Naive B cell (primary cell): ENCODE measurements around the gene ASPSCR1. TPM values are rescaled to one million over a fixed set of nuclear protein-coding genes. Genes with fewer than 3 reads are reported as not detected.

Experiments used
- ATAC-seq, 2 donors: fragments of 150-1000 bp; cut with Tn5 transposase; 2 replicates each; pipeline ENCODE4 v1.10.0; 2021; ENCODE audit warnings: low read depth in 2 of 2, mild to moderate bottlenecking in 2 of 2, moderate library complexity in 2 of 2
- DNase-seq: peaks from one replicate; pipeline ENCODE4 v3.0.0; 2022
- H3K27ac Mint-ChIP-seq, 6 donors: one replicate each; pipeline ENCODE4 v1.8.0; 2020 to 2022; ENCODE audit warnings: mild to moderate bottlenecking in 6 of 6, mixed read lengths in 6 of 6, moderate library complexity in 5 of 6, inconsistent platforms in 2 of 6
- H3K27me3 Mint-ChIP-seq, 3 donors: one replicate each; pipeline ENCODE4 v1.8.0; 2021 to 2022; ENCODE audit warnings: mixed read lengths in 3 of 3, mild to moderate bottlenecking in 1 of 3
- H3K36me3 Mint-ChIP-seq, 2 donors: one replicate each; pipeline ENCODE4 v1.8.0; 2020 to 2022; ENCODE audit warnings: mixed read lengths in 2 of 2, inconsistent platforms in 1 of 2, mild to moderate bottlenecking in 1 of 2
- H3K4me1 Mint-ChIP-seq, 3 donors: one replicate each; pipeline ENCODE4 v1.8.0; 2020 to 2022; ENCODE audit warnings: mixed read lengths in 3 of 3, inconsistent platforms in 1 of 3, mild to moderate bottlenecking in 1 of 3, moderate library complexity in 1 of 3
- H3K4me3 Mint-ChIP-seq, 8 donors: one replicate each; pipeline ENCODE4 v1.8.0; 2020 to 2022; ENCODE audit warnings: mild to moderate bottlenecking in 8 of 8, mixed read lengths in 8 of 8, moderate library complexity in 8 of 8, inconsistent platforms in 2 of 8
- H3K9me3 Mint-ChIP-seq, 7 donors: one replicate each; pipeline ENCODE4 v1.8.0; 2020 to 2022; ENCODE audit warnings: mixed read lengths in 7 of 7, mild to moderate bottlenecking in 5 of 7, inconsistent platforms in 2 of 7, moderate library complexity in 1 of 7
- polyA plus RNA-seq, 6 donors: library from polyadenylated mRNA; unstranded; fragments of 300-500 nt; fragmentation: Illumina TruSeq; gene quantifications; one replicate each; pipeline ENCODE4 v1.2.3, GENCODE V29; 2021; ENCODE audit warnings: low read depth in 6 of 6

ASPSCR1 gene
- polyA plus RNA-seq, 6 donors from 2014 or later: 20.2 to 31.0 (median 25.0) TPM

- Mint-ChIP-seq H3K36me3 (no peaks in the 10 kb centered on the region), H3K4me3 (no peak overlapping the region), H3K27me3 (no peaks in the 10 kb centered on the region), H3K27ac (no peak overlapping the region), H3K4me1 (peaks cover 0 to 6% (median 0%) of the 10 kb centered on the region in 3 donors), H3K9me3 (no peaks in the 10 kb centered on the region)
- DNase-seq (no peak), ATAC-seq (no peak)
Observed at GRCh38 chr17:81998691-81999438, 21.4 kb downstream of the ASPSCR1 start.

GRCh38 chr17:81999587-81999975 lies 22.2 kb downstream of the ASPSCR1 start:
- DNase-seq (no peak), ATAC-seq (no peak)
- no peak overlapping the region for H3K27ac Mint-ChIP-seq
- H3K36me3 Mint-ChIP-seq: no peaks in the 10 kb centered on the region
- H3K4me1 Mint-ChIP-seq: peaks cover 0 to 4% (median 0%) of the 10 kb centered on the region in 3 donors
- H3K9me3 Mint-ChIP-seq: no peaks in the 10 kb centered on the region
- H3K4me3 Mint-ChIP-seq: no peak overlapping the region
- no peaks in the 10 kb centered on the region for H3K27me3 Mint-ChIP-seq

- Mint-ChIP-seq H3K27me3 (no peaks in the 10 kb centered on the region), H3K4me1 (peaks cover 0 to 4% (median 0%) of the 10 kb centered on the region in 3 donors), H3K36me3 (no peaks in the 10 kb centered on the region), H3K9me3 (no peaks in the 10 kb centered on the region), H3K27ac (no peak overlapping the region), H3K4me3 (no peak overlapping the region)
- no peak for DNase-seq
- ATAC-seq: no peak
Observed at GRCh38 chr17:81999976-82000802, 22.8 kb downstream of the ASPSCR1 start.

- no peak overlapping the region for H3K27ac Mint-ChIP-seq
- DNase-seq (no peak), ATAC-seq (no peak)
- H3K27me3 Mint-ChIP-seq: no peaks in the 10 kb centered on the region
- H3K4me3 Mint-ChIP-seq: no peak overlapping the region
- no peaks in the 10 kb centered on the region for H3K36me3 Mint-ChIP-seq
- H3K4me1 Mint-ChIP-seq: peaks cover 0 to 4% (median 0%) of the 10 kb centered on the region in 3 donors
- H3K9me3 Mint-ChIP-seq: no peaks in the 10 kb centered on the region
Observed at GRCh38 chr17:82000803-82001570, 23.6 kb downstream of the ASPSCR1 start.

GRCh38 chr17:82001571-82002056 lies 24.2 kb downstream of the ASPSCR1 start:
- DNase-seq (no peak), ATAC-seq (no peak)
- Mint-ChIP-seq H3K27ac (no peak overlapping the region), H3K9me3 (no peaks in the 10 kb centered on the region), H3K4me3 (no peak overlapping the region), H3K27me3 (no peaks in the 10 kb centered on the region), H3K4me1 (peaks cover 0 to 4% (median 0%) of the 10 kb centered on the region in 3 donors), H3K36me3 (no peaks in the 10 kb centered on the region)

- H3K36me3 Mint-ChIP-seq: no peaks in the 10 kb centered on the region
Observed at GRCh38 chr17:82003411-82004381, 26.3 kb downstream of the ASPSCR1 start.

GRCh38 chr17:82004517-82005455 lies 27.4 kb downstream of the ASPSCR1 start:
- no peak for ATAC-seq
- peaks cover 0 to 4% (median 0%) of the 10 kb centered on the region in 3 donors for H3K4me1 Mint-ChIP-seq
- H3K27ac Mint-ChIP-seq: no peak overlapping the region
- H3K4me3 Mint-ChIP-seq: no peak overlapping the region
- no peaks in the 10 kb centered on the region for H3K27me3 Mint-ChIP-seq
- DNase-seq: no peak
- H3K9me3 Mint-ChIP-seq: no peaks in the 10 kb centered on the region
- H3K36me3 Mint-ChIP-seq: no peaks in the 10 kb centered on the region

More at GRCh38 chr17:82003411-82004381, 26.3 kb downstream of the ASPSCR1 start:
- DNase-seq (no peak), ATAC-seq (no peak)
- H3K4me1 Mint-ChIP-seq: peaks cover 0 to 4% (median 0%) of the 10 kb centered on the region in 3 donors
- H3K4me3 Mint-ChIP-seq: no peak overlapping the region
- no peaks in the 10 kb centered on the region for H3K9me3 Mint-ChIP-seq
- no peaks in the 10 kb centered on the region for H3K27me3 Mint-ChIP-seq
- no peak overlapping the region for H3K27ac Mint-ChIP-seq

- no peak overlapping the region for H3K27ac Mint-ChIP-seq
- H3K4me1 Mint-ChIP-seq: no peaks in the 10 kb centered on the region
- no peak for DNase-seq
- peak overlapping the region in 1 of 8 donors; percentile 29 for H3K4me3 Mint-ChIP-seq
- H3K27me3 Mint-ChIP-seq: no peaks in the 10 kb centered on the region
- no peaks in the 10 kb centered on the region for H3K9me3 Mint-ChIP-seq
- H3K36me3 Mint-ChIP-seq: no peaks in the 10 kb centered on the region
- ATAC-seq: no peak
Observed at GRCh38 chr17:82005701-82006348, 28.4 kb downstream of the ASPSCR1 start.

- no peak for DNase-seq
- no peak for ATAC-seq
Observed at GRCh38 chr17:82006468-82007227, 29.2 kb downstream of the ASPSCR1 start.

GRCh38 chr17:82007228-82007494 lies 29.7 kb downstream of the ASPSCR1 start:
- no peak for DNase-seq
- Mint-ChIP-seq H3K9me3 (no peaks in the 10 kb centered on the region), H3K4me1 (no peaks in the 10 kb centered on the region), H3K27me3 (no peaks in the 10 kb centered on the region), H3K36me3 (no peaks in the 10 kb centered on the region), H3K27ac (no peak overlapping the region), H3K4me3 (no peak overlapping the region)
- no peak for ATAC-seq

More at GRCh38 chr17:82006468-82007227, 29.2 kb downstream of the ASPSCR1 start:
- H3K27ac Mint-ChIP-seq: no peak overlapping the region
- no peaks in the 10 kb centered on the region for H3K27me3 Mint-ChIP-seq
- H3K4me1 Mint-ChIP-seq: no peaks in the 10 kb centered on the region
- no peaks in the 10 kb centered on the region for H3K9me3 Mint-ChIP-seq
- H3K4me3 Mint-ChIP-seq: no peak overlapping the region
- H3K36me3 Mint-ChIP-seq: no peaks in the 10 kb centered on the region
